Stimulated activated CD4-positive, alpha-beta T cell treated with anti-CD3 and anti-CD28 coated beads, TNF-alpha, amount 100 ng/mL, for 48 hours (primary cell): ENCODE data around the gene EDN2.

Experiments
- DNase-seq, 3 donors: peaks; one replicate each; pipeline ENCODE4 v3.0.0-alpha.2; 2020; ENCODE audit warnings: low read depth in 3 of 3

Gene EDN2

GRCh38 chr1:41437011-41437355, 47.5 kb downstream of the EDN2 start:
- no peak for DNase-seq

- no peak for DNase-seq
Measured at GRCh38 chr1:41436281-41437010, 48.0 kb downstream of the EDN2 start.

- no peak for DNase-seq
Measured at GRCh38 chr1:41435570-41436178, 48.8 kb downstream of the EDN2 start.

- no peak for DNase-seq
Measured at GRCh38 chr1:41434748-41435449, 49.6 kb downstream of the EDN2 start.

GRCh38 chr1:41434306-41434705, 50.2 kb downstream of the EDN2 start:
- no peak for DNase-seq

- no peak for DNase-seq
Measured at GRCh38 chr1:41433501-41433900, 51.0 kb downstream of the EDN2 start.

- DNase-seq = peak; percentile 74 to 79 (median 75)
Measured at GRCh38 chr1:41432481-41433280, 51.8 kb downstream of the EDN2 start.

GRCh38 chr1:41431490-41432350, 52.8 kb downstream of the EDN2 start:
- no peak for DNase-seq

GRCh38 chr1:41430582-41430981, 53.9 kb downstream of the EDN2 start:
- DNase-seq = no peak

GRCh38 chr1:41430069-41430468, 54.4 kb downstream of the EDN2 start:
- no peak for DNase-seq

GRCh38 chr1:41429641-41430035, 54.8 kb downstream of the EDN2 start:
- no peak for DNase-seq
